ENCODE data around the gene CSNK2A1.
"Not testable (repeated sequence)": the region's sequence is repeated elsewhere in the genome, so short reads cannot be mapped to it uniquely, and the experiment has no call there.

Gene CSNK2A1

GRCh38 chr20:480044-480443 is 63.5 kb downstream of the CSNK2A1 start:
- DNase-seq: no peak

GRCh38 chr20:479487-479886 is 64.1 kb downstream of the CSNK2A1 start:
- no peak for DNase-seq

DNA sequence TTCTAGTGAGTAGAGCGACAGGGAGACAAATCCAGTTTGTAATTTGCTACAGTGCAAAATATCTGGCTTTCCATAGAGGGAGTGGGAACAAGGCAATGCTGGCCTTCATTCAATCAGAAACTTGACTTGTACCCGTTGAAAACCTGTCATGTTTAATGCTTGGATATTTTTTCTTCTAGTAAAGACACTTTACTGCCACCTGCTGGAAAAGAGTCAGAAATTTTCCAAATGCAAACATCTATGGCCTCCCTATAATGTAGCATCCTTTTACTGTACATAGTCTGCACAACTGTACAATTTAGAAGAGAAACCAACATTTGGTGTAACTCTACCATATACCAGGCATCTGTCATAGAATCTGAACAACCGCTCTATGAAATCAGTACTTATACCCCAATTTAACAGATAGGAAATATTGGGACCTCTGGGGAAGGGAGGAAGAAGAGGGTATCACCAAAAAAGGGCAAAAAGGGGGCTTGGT is 64.6 kb downstream of the CSNK2A1 start:
- no peak for DNase-seq

GRCh38 chr20:478010-478948 is 65.3 kb downstream of the CSNK2A1 start:
- DNase-seq: no peak

DNA sequence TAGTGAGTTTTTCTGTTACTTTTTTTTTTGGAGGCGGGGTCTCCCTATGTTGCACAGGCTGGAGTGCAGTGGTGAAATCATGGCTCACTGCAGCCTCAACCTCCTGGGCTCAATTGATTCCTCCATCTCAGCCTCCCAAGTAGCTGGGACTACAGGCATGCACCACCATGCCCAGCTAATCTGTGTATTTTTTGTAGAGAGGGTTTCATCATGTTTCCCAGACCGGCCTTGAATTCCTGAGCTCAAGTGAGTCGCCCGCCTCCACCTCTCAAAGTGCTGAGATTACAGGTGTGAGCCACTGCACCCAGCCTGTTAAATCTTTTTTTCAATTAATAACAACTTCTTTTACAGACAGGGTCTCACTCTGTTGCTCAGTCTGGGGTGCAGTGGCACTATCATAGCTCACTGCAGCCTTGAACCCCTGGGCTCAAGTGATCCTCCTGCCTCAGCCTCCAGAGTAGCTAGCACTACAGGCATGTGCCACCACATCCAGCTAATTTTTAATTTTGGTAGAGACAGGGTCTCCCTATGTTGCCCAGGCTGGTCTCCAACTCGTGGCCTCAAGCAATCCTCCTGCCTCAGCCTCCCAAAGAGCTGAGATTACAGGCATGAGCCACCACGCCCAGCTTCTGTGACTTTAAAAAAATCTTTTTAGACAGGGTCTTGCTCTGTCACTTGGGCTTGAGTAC is 66.9 kb downstream of the CSNK2A1 start:
- not testable (repeated sequence) for DNase-seq

- no peak for DNase-seq
These were observed 67.9 kb downstream of the CSNK2A1 start for GRCh38 chr20:475463-476357.

- DNase-seq: no peak
These were observed 69.0 kb downstream of the CSNK2A1 start for GRCh38 chr20:474581-474980.

DNA sequence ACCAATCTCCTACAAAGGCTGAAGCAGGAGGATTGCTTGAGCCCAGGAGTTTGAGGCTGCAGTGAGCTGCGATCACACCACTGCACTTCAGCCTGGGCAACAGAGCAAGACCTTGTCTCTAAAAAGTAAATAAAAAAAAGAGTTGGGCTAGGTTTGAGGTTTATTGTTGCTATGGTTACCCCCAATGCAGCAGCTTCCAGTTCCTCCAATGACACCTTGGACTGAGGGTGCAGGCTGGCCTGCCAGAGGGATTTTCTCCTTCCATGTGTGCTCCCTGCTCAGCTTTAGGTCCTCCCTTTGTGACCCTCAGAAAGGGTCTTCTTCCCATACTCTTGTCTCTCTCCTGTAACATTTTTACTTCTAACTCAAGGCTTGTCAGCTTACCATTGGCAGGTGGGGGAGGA is 70.7 kb downstream of the CSNK2A1 start:
- no peak for DNase-seq

DNA sequence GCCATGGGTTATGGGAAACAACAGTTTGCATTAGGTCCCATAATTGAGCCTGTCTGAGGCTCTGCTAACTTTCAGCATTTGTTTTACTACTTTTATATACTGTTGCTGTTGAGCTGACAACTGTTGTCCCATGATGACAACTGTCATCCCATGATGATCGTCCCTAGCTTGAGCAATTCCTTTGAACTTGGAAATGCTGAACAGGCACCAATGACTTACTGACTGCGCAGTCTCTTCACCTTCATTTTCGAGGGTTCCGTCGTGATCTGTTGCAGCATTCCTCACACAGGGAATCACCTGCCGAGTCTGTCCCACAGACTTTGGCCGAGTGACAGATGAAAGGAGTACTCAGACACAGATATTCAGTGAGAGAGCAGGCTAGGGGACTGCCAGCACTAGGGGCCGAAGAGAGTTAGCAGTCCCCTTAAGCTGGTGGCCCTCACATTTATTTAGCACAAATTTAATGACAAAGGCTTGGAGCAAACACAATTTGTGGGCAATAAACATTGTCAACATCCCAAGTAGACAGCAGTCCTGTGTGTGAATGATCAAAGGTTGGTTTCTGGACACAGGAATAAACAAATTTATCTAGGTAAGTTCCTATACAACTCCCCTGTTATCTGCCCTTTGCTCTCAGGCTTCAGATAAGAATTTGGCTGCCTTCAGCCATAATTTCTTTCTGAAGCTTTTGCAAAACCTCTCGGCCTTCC is 71.3 kb downstream of the CSNK2A1 start:
- no peak for DNase-seq

GRCh38 chr20:469746-470490 is 73.7 kb downstream of the CSNK2A1 start:
- no peak for DNase-seq

GRCh38 chr20:467755-468154 is 75.8 kb downstream of the CSNK2A1 start:
- DNase-seq: no peak

DNA sequence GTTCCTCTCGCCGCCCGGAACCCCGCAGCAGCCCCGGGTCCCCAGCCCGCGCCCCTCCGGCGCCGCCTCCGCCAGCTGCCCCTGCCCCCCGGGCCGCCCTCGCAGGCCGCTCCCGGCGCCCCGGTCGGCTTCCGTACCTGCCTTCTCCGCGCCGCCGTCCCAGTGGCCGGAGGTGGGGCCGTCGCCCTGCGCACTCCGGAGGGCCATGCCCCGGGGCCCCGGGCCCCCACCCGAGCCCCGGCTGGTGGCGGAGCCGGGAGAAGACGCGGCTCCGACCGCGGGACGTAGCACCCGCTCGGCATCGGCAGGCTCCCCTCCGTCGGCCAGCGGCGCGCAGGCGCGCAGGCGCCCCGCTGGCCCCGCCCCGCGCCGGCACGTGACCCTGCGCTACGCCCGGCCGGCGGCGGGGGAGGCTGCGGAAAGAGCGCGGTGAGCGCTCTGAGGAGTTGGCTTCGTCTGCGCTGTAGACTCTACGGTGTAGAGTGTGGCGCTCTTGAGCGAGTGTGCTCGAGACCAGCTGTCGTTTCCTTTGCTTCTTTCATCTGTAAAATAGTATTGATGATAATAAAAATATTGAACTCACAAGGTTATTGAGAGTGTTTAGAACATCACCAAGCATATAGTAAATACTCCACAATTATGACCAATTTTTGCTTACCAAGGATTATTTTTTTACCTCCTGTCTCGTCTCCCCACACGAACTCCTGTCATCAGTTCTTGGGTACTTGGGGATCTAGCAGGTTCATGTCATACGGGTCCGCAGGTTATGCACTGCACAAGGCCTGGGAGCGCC is 81.2 kb downstream of the CSNK2A1 start, which contains the start of gene TBC1D20:
Gene TBC1D20, minus strand, starts transcription at position 335 of the 793 bp plus-strand sequence. Its CDS starts 128 bp downstream, at position 207.
- peak; percentile 82 for DNase-seq

DNA sequence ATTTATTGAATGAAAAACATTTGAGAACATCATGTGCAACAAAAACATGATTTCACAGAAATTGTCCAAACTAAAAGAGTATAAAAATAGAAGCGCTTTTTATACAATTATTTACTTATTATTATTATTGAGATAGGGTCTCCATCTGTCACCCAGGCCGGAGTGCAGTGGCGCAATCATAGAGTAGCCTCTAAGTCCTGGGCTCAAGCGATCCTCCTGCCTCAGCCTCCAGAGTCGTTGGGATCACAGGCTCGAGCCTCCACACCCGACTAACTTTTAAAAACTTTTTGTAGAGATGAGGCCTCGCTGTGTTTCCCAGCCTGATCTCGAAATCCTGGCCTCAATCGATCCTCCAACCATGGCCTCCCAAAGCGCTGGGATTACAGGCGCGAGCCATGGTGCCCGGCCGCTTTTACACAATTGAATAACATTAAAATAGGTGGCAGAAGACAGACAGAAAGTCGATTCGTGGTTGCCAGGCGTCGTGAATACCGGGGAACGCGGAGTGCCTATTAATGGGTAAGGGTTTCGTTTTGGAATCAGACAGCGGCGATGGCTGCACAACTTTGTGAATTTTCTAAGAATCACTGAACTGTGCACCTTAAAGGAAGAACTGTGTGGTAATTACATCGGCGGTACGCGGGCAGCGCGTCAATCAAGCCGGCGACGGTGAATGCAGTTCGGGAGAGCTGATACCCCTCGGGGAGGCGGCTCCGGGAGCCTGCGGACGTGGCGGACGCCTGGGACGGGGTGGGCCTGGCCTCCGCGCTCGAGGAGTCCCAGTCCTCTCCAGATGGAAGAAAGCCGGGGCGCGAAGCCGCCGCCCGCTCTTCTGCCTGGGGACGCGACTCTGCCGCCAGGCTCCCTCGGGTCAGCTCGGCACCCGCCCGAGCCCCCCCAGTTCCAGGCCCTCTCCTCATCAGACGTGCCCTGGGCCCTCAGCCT is 82.1 kb downstream of the CSNK2A1 start:
- peak; percentile 51 for DNase-seq

DNA sequence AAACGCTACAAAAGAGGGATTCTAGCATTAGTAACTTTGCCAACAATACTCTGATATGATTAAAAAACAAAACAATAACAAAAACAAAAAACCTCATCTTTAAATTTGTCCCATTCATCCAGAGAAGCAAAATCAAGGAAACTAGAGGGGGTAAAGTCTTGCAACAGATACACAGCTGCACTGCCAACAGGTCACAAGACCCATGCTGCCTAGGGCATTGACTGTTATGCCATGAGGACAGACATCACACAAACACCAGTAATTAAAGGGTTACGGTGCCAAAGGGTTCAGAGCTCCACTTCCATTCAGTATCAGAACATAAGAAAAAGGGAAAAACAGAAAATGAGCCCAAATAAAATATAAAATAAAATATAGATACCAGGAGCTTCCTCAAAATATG is 82.9 kb downstream of the CSNK2A1 start:
- DNase-seq: no peak

DNA sequence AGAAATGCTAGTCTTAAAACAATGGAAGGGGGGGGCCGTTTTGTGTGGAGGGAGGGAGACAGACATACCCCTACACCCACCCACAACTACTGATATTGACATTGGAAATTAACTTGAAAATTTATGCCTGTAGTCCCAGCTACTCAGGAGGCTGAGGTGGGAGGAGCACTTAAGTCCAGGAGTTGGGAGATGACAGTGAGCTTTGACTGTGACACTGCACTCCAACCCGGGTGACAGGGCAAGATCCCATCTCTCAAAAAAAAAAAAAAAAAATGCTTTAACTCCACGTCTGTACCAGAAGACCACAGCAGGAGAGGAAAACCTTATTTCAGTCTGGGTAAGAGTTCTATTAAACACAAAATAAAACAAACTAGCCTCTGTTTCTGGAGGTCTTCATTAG is 83.4 kb downstream of the CSNK2A1 start:
- no peak for DNase-seq

DNA sequence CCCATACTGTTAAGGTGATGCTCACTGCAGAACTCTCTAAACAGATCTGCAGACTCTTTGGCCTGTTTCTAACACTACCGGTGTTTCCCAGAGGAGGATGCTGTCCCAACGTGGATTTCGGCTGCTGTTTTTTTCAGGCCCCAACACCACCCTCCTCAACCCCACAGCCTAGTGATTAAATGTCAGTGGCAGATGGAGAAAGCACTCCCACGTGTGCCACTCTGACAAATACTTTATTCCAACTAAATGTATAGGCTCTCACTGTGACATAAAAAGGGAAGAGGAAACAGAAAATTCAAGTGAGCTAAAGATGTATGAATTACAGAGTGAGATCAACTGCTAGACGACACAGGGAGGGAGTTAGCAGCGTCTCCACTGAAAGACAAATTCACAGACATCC is 84.8 kb downstream of the CSNK2A1 start:
- no peak for DNase-seq

GRCh38 chr20:454951-455350 is 88.6 kb downstream of the CSNK2A1 start:
- no peak for DNase-seq

GRCh38 chr20:452021-452420 is 91.6 kb downstream of the CSNK2A1 start:
- not testable (repeated sequence) for DNase-seq
